Measurements from ENCODE around the gene MESP1. TPM values are rescaled to one million over a fixed set of nuclear protein-coding genes. Genes with fewer than 3 reads are reported as not detected.

Gene MESP1
- total and polyA plus RNA-seq, 8 donors: 0.58 to 60.5 (median 1.7) TPM; not detected in 1

DNA sequence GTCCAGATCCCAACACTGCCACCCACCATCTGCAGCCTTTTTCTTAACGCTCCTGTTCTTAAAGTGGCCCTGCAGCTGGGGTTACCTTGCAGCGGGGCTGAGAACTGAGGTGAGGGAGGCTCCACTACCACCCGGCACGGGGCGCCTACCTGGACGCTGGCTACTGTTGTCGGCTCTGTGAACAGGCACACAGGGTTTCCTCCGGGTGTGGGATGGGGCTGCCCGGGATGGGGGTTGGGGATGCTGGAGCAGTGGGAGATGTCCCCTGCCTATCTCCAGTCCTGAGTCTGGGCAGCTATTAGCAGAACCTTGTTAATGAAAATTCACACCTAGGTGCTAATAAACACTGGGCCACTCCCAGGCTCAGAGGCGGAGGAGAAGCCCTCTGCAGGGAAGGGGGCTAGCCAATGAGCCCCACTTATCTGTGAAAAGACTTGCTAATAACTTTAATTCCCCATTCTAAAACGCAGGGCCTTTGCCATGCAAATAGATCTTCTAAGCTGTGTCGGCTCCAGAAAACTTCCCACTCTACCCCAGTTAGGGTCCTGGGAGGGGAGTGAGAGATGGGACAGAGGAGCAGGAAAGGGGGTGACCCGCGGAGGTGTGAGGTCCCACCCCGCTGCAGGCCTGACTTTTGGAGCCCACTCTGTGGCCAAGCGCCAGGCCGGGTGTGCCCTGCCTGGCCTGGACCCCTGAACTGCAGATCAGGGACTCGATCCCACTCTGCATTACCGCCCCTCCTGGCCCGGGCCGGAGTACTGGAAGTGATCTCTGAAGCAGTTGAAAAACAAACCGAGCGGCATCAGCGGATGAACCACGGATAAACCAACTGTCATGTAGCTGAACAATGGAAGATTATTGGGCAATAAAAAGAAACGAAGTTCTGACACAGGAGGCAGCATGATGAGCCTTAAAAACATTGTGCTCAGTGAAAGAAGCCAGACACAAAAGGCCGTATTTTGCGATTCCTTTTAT lies 3.1 kb downstream of the MESP1 start:
- intact Hi-C loops (cut with DNase I; ENCODE audit: low total_unique reads): loop anchor here (10.0 kb wide), 1 partner anchor 103 kb away; no protein-coding TSS in a partner anchor

GRCh38 chr15:89746386-89746780 lies 4.7 kb downstream of the MESP1 start:
- Histone ChIP-seq H3K36me3 (no peaks in the 10 kb centered on the region), H3K27ac (no peak overlapping the region), H3K4me1 (peaks cover 11 to 26% (median 22%) of the 10 kb centered on the region in 4 donors), H3K27me3 (peaks cover 0 to 34% (median 7%) of the 10 kb centered on the region in 3 donors), H3K9me3 (no peaks in the 10 kb centered on the region), H3K4me3 (no peak overlapping the region)
- WGBS, 5 donors: 29 to 55% (median 42%) methylated on average over 9 of the region's 9 CpGs
- intact Hi-C loops (cut with DNase I; ENCODE audit: low total_unique reads): loop anchor here (10.0 kb wide), 1 partner anchor 102 kb away; no protein-coding TSS in a partner anchor
- TF ChIP-seq POLR2A (IDR thresholded peaks at IDR 0.05) (no peak), EP300 (IDR thresholded peaks at IDR 0.05) (no peak), POLR2AphosphoS5 (IDR thresholded peaks at IDR 0.05) (no peak)
- TF ChIP-seq, protein P1, sequence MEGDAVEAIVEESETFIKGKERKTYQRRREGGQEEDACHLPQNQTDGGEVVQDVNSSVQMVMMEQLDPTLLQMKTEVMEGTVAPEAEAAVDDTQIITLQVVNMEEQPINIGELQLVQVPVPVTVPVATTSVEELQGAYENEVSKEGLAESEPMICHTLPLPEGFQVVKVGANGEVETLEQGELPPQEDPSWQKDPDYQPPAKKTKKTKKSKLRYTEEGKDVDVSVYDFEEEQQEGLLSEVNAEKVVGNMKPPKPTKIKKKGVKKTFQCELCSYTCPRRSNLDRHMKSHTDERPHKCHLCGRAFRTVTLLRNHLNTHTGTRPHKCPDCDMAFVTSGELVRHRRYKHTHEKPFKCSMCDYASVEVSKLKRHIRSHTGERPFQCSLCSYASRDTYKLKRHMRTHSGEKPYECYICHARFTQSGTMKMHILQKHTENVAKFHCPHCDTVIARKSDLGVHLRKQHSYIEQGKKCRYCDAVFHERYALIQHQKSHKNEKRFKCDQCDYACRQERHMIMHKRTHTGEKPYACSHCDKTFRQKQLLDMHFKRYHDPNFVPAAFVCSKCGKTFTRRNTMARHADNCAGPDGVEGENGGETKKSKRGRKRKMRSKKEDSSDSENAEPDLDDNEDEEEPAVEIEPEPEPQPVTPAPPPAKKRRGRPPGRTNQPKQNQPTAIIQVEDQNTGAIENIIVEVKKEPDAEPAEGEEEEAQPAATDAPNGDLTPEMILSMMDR (IDR thresholded peaks at IDR 0.05): no peak
- peak in 1 of 2 donors; percentile 43 for DNase-seq

More for the DNA sequence above, 3.1 kb downstream of the MESP1 start:
- H3K4me1 ChIP-seq: peaks cover 15 to 33% (median 26%) of the 10 kb centered on the region in 4 donors
- peaks cover 0 to 34% (median 7%) of the 10 kb centered on the region in 3 donors for H3K27me3 ChIP-seq
- H3K9me3 ChIP-seq: no peaks in the 10 kb centered on the region
- no peak overlapping the region for H3K4me3 ChIP-seq
- H3K36me3 ChIP-seq: no peaks in the 10 kb centered on the region
- 49 to 83% (median 69%) methylated on average over 23 to 28 of the region's 28 CpGs for WGBS, 5 donors
- H3K27ac ChIP-seq: no peak overlapping the region
- no peak for DNase-seq
- TF ChIP-seq POLR2A (IDR thresholded peaks at IDR 0.05) (no peak), EP300 (IDR thresholded peaks at IDR 0.05) (no peak), POLR2AphosphoS5 (IDR thresholded peaks at IDR 0.05) (no peak)
- TF ChIP-seq, protein P1 (IDR thresholded peaks at IDR 0.05): no peak

DNA sequence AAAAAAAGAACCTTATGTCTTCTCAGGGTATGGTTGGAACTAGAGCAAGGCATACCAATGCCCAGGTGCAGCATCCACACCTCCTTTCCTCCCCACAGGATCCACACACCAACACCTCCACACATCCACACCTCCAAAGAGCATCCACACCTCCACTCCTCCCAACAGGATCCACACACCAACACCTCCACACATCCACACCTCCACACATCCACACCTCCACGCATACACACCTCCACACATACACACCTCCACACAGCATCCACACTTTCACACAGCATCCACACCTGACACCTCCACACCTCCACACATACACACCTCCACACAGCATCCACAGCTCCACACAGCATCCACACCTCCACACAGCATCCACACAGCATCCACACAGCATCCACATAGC lies 5.3 kb downstream of the MESP1 start:
- Histone ChIP-seq H3K9me3 (no peaks in the 10 kb centered on the region), H3K27me3 (peaks cover 0 to 34% (median 7%) of the 10 kb centered on the region in 3 donors), H3K4me1 (peaks cover 7 to 22% (median 16%) of the 10 kb centered on the region in 4 donors), H3K27ac (no peak overlapping the region), H3K36me3 (no peaks in the 10 kb centered on the region), H3K4me3 (no peak overlapping the region)
- 0 to 93% (median 50%) methylated on average over 1 of the region's 1 CpG for WGBS, 5 donors
- intact Hi-C loops (cut with DNase I; ENCODE audit: low total_unique reads): loop anchor here (10.0 kb wide), 1 partner anchor 101 kb away; no protein-coding TSS in a partner anchor
- no peak for DNase-seq
- TF ChIP-seq, protein P1 (IDR thresholded peaks at IDR 0.05): no peak
- no peak for TF ChIP-seq POLR2AphosphoS5 (IDR thresholded peaks at IDR 0.05)

- TF ChIP-seq, protein P1 (IDR thresholded peaks at IDR 0.05): no peak
- TF ChIP-seq POLR2AphosphoS5 (IDR thresholded peaks at IDR 0.05): no peak
- TF ChIP-seq EP300 (IDR thresholded peaks at IDR 0.05): no peak
- no peak for TF ChIP-seq POLR2A (IDR thresholded peaks at IDR 0.05)
- no peaks in the 10 kb centered on the region for H3K9me3 ChIP-seq
- H3K4me3 ChIP-seq: no peak overlapping the region
- H3K27ac ChIP-seq: no peak overlapping the region
- no peak for DNase-seq
- H3K4me1 ChIP-seq: peaks cover 3 to 20% (median 10%) of the 10 kb centered on the region in 4 donors
- H3K36me3 ChIP-seq: no peaks in the 10 kb centered on the region
- intact Hi-C loops (cut with DNase I; ENCODE audit: low total_unique reads): loop anchor here (10.0 kb wide), 1 partner anchor 100 kb away; no protein-coding TSS in a partner anchor
- 68 to 86% (median 81%) methylated on average over 9 to 13 of the region's 13 CpGs for WGBS, 5 donors
- peaks cover 0 to 29% (median 5%) of the 10 kb centered on the region in 3 donors for H3K27me3 ChIP-seq
These were observed 5.9 kb downstream of the MESP1 start for GRCh38 chr15:89745131-89745530.
